Measurements from ENCODE around the gene PIP4K2A. TPM values are rescaled to one million over a fixed set of nuclear protein-coding genes. Genes with fewer than 3 reads are reported as not detected.

Gene PIP4K2A
- total RNA-seq, 1 experiment from 2014 or later: 21.4 TPM

GRCh38 chr10:22638863-22639262 is 75.5 kb downstream of the PIP4K2A start:
- ChIA-PET CTCF (no interaction called here), POLR2A (ENCODE audit: unreplicated experiment) (no interaction called here)
- intact Hi-C loops (cut with micrococcal nuclease; ENCODE audit: unreplicated experiment): no loop called here
- H3K27me3 ChIP-seq (ENCODE audit: insufficient read depth, low read depth): no peaks in the 10 kb centered on the region
- no TSS peak for BruUV-seq (replicated peaks)
- no peak overlapping the region for H3K27ac ChIP-seq
- H4K20me1 ChIP-seq (ENCODE audit: insufficient read depth): no peaks in the 10 kb centered on the region
- no peaks in the 10 kb centered on the region for H3K9me2 ChIP-seq (ENCODE audit: insufficient read depth)
- no peak overlapping the region for H2AFZ ChIP-seq
- no peaks in the 10 kb centered on the region for H3F3A ChIP-seq (ENCODE audit: insufficient read depth, low read depth)
- no peaks in the 10 kb centered on the region for H3K9me3 ChIP-seq (ENCODE audit: insufficient read depth, low read depth)
- no peaks in the 10 kb centered on the region for H3K4me1 ChIP-seq (replicated peaks; ENCODE audit: insufficient read depth)
- H3K79me2 ChIP-seq (ENCODE audit: low read depth): peaks cover 4% of the 10 kb centered on the region; the same call in 1 of the 2 replicates
- no peak overlapping the region for H3K4me3 ChIP-seq
- no peak for TF ChIP-seq EZH2 (IDR thresholded peaks at IDR 0.05; ENCODE audit: low read depth)
- TF ChIP-seq, protein P1, sequence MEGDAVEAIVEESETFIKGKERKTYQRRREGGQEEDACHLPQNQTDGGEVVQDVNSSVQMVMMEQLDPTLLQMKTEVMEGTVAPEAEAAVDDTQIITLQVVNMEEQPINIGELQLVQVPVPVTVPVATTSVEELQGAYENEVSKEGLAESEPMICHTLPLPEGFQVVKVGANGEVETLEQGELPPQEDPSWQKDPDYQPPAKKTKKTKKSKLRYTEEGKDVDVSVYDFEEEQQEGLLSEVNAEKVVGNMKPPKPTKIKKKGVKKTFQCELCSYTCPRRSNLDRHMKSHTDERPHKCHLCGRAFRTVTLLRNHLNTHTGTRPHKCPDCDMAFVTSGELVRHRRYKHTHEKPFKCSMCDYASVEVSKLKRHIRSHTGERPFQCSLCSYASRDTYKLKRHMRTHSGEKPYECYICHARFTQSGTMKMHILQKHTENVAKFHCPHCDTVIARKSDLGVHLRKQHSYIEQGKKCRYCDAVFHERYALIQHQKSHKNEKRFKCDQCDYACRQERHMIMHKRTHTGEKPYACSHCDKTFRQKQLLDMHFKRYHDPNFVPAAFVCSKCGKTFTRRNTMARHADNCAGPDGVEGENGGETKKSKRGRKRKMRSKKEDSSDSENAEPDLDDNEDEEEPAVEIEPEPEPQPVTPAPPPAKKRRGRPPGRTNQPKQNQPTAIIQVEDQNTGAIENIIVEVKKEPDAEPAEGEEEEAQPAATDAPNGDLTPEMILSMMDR (conservative IDR thresholded peaks at IDR 0.05): no peak
- H3K4me2 ChIP-seq: no peak overlapping the region
- no peaks in the 10 kb centered on the region for H3K36me3 ChIP-seq (ENCODE audit: low read depth)
- DNase-seq: no peak

- H3K79me2 ChIP-seq (ENCODE audit: low read depth): peaks cover 4% of the 10 kb centered on the region; the same call in 1 of the 2 replicates
- intact Hi-C loops (cut with micrococcal nuclease; ENCODE audit: unreplicated experiment): no loop called here
- H2AFZ ChIP-seq: no peak overlapping the region
- ChIA-PET CTCF (no interaction called here), POLR2A (ENCODE audit: unreplicated experiment) (no interaction called here)
- no peaks in the 10 kb centered on the region for H3F3A ChIP-seq (ENCODE audit: insufficient read depth, low read depth)
- TF ChIP-seq EZH2 (IDR thresholded peaks at IDR 0.05; ENCODE audit: low read depth): no peak
- TF ChIP-seq, protein P1 (conservative IDR thresholded peaks at IDR 0.05): no peak
- no TSS peak for BruUV-seq (replicated peaks)
- no peaks in the 10 kb centered on the region for H3K4me1 ChIP-seq (replicated peaks; ENCODE audit: insufficient read depth)
- DNase-seq: no peak
- H3K27ac ChIP-seq: no peak overlapping the region
- no peaks in the 10 kb centered on the region for H3K9me2 ChIP-seq (ENCODE audit: insufficient read depth)
- no peaks in the 10 kb centered on the region for H3K36me3 ChIP-seq (ENCODE audit: low read depth)
- H3K4me3 ChIP-seq: no peak overlapping the region
- H3K27me3 ChIP-seq (ENCODE audit: insufficient read depth, low read depth): no peaks in the 10 kb centered on the region
- H4K20me1 ChIP-seq (ENCODE audit: insufficient read depth): no peaks in the 10 kb centered on the region
- H3K9me3 ChIP-seq (ENCODE audit: insufficient read depth, low read depth): no peaks in the 10 kb centered on the region
- H3K4me2 ChIP-seq: no peak overlapping the region
Observed at GRCh38 chr10:22637491-22637890, 76.9 kb downstream of the PIP4K2A start.

GRCh38 chr10:22635650-22636049 is 78.7 kb downstream of the PIP4K2A start:
- no peak for DNase-seq
- Histone ChIP-seq H3K27ac (no peak overlapping the region), H4K20me1 (ENCODE audit: insufficient read depth) (no peaks in the 10 kb centered on the region), H3F3A (ENCODE audit: insufficient read depth, low read depth) (no peaks in the 10 kb centered on the region), H3K9me2 (ENCODE audit: insufficient read depth) (no peaks in the 10 kb centered on the region), H2AFZ (no peak overlapping the region), H3K27me3 (ENCODE audit: insufficient read depth, low read depth) (no peaks in the 10 kb centered on the region), H3K79me2 (ENCODE audit: low read depth) (peaks cover 6% of the 10 kb centered on the region; the same call in 1 of the 2 replicates), H3K4me1 (replicated peaks; ENCODE audit: insufficient read depth) (no peaks in the 10 kb centered on the region), H3K36me3 (ENCODE audit: low read depth) (no peaks in the 10 kb centered on the region), H3K4me3 (no peak overlapping the region), H3K9me3 (ENCODE audit: insufficient read depth, low read depth) (no peaks in the 10 kb centered on the region), H3K4me2 (no peak overlapping the region)
- ChIA-PET POLR2A (ENCODE audit: unreplicated experiment) (no interaction called here), CTCF (no interaction called here)
- BruUV-seq (replicated peaks): no TSS peak
- TF ChIP-seq, protein P1 (conservative IDR thresholded peaks at IDR 0.05): no peak
- TF ChIP-seq EZH2 (IDR thresholded peaks at IDR 0.05; ENCODE audit: low read depth): no peak
- intact Hi-C loops (cut with micrococcal nuclease; ENCODE audit: unreplicated experiment): no loop called here
